T1000 (cell line): ENCODE results near the gene LTA4H.
"Not testable (repeated sequence)": the region's sequence is repeated elsewhere in the genome, so short reads cannot be mapped to it uniquely, and the experiment has no call there.

Experiments
- DNase-seq: peaks from one replicate; lab custom pipeline; 2025; ENCODE audit warnings: mixed read lengths; lab: John Stamatoyannopoulos, UW

The LTA4H gene

GRCh38 chr12:95990136-95990535 is 45.3 kb downstream of the LTA4H start:
- DNase-seq, result no peak

GRCh38 chr12:95989504-95990123 is 45.8 kb downstream of the LTA4H start:
- no peak for DNase-seq

GRCh38 chr12:95988506-95989275 is 46.7 kb downstream of the LTA4H start:
- no peak for DNase-seq

- DNase-seq, result no peak
Measured at GRCh38 chr12:95986635-95987570, 48.5 kb downstream of the LTA4H start.

GRCh38 chr12:95984682-95985081 is 50.7 kb downstream of the LTA4H start:
- DNase-seq, result no peak

GRCh38 chr12:95982602-95983001 is 52.8 kb downstream of the LTA4H start:
- DNase-seq, result no peak

GRCh38 chr12:95980437-95980836 is 55.0 kb downstream of the LTA4H start:
- DNase-seq, result no peak

- no peak for DNase-seq
Measured at GRCh38 chr12:95978774-95979173, 56.6 kb downstream of the LTA4H start.

- DNase-seq, result no peak
Measured at GRCh38 chr12:95978351-95978750, 57.0 kb downstream of the LTA4H start.

GRCh38 chr12:95977764-95978305 is 57.6 kb downstream of the LTA4H start:
- no peak for DNase-seq

- no peak for DNase-seq
Measured at GRCh38 chr12:95976416-95976832, 59.0 kb downstream of the LTA4H start.

- DNase-seq, result no peak
Measured at GRCh38 chr12:95975491-95975890, 59.9 kb downstream of the LTA4H start.

- no peak for DNase-seq
Measured at GRCh38 chr12:95974358-95974757, 61.0 kb downstream of the LTA4H start.

- DNase-seq, result no peak
Measured at GRCh38 chr12:95972832-95973456, 62.4 kb downstream of the LTA4H start.

GRCh38 chr12:95970905-95971304 is 64.5 kb downstream of the LTA4H start:
- no peak for DNase-seq

GRCh38 chr12:95969116-95969515 is 66.3 kb downstream of the LTA4H start:
- DNase-seq, result not testable (repeated sequence)

GRCh38 chr12:95967301-95967700 is 68.1 kb downstream of the LTA4H start:
- DNase-seq, result no peak

GRCh38 chr12:95966287-95966870 is 69.0 kb downstream of the LTA4H start:
- no peak for DNase-seq

- no peak for DNase-seq
Measured at GRCh38 chr12:95963096-95963495, 72.3 kb downstream of the LTA4H start.

GRCh38 chr12:95962222-95962621 is 73.2 kb downstream of the LTA4H start:
- no peak for DNase-seq

- DNase-seq, result no peak
Measured at GRCh38 chr12:95960241-95960640, 75.1 kb downstream of the LTA4H start.
